GM12872 (cell line): ENCODE data around the gene CDC42BPB.

Experiments used
- CTCF ChIP-seq: IDR thresholded peaks from 3 replicates; pipeline ENCODE4 v1.5.1; 2011; ENCODE audit warnings: low read depth, mild to moderate bottlenecking, low read length, moderate library complexity; ENCODE audit not compliant: insufficient read depth

Gene CDC42BPB

GRCh38 chr14:102926104-102926503 is 131.2 kb downstream of the CDC42BPB start:
- TF ChIP-seq CTCF = no peak

DNA sequence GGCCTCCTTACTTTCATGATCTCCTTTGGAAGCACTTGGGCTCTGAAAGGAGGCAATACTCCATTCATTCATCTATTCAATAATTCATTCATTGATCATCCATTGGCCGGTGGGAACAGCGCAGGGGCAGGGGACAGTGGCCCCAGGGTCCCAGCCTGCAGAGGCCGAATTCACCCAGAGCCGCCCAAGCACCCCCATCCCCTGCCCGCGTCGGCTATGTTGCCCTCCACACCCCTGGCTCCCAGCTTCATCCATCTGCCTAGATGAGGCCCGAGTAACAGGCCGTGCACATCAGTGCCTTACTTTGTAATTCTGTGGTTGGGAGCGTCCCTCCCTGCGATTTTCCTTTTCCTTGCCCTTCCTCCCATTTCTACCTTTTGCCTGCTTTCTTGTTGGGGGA is 131.7 kb downstream of the CDC42BPB start:
- TF ChIP-seq CTCF = no peak

DNA sequence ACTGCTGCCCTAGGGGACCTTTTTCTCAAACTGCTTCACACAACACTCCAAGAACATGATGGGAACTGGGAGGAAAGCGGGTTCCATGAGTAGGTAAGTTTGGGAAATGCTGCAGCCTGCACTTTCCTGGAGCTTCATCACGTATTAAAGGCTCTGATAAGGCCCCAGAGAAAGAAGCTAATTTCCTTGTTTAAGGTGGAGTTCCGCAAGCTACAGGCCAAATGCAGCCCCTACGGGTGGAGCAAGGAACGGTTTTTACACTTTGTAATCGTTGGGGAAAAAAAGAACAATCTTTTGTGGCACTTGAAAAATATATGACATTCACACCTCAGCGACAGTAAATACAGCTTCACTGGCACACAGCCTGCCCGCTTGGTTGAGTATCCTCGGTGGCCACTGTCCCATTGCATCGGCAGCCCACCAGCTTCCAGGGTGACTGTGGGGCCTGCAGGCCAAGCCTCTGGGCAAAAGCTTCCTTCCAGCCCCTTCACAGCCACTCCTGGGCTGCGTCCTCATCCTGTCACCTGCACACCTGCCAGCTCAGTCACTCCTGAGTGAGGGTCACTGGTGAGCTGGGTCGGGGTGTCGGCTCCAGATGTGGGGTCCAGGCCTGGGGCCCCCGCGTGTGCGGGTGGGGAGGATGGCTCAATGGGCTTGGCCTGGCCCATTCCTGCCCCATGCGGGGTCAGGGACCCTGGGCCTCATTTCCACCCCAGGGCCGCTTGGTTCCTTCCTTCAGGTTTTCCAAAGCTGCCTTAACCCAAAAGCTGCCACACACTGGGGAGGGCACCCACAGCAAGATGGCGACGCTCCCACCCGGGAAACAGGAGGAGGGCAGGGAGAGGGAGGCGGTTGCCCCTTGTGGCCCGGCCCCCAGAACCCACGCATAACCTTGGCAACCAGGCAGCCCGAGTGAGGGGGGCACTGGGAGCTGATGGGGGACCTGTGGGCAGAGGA is 132.4 kb downstream of the CDC42BPB start:
- no peak for TF ChIP-seq CTCF

GRCh38 chr14:102923925-102924486 is 133.3 kb downstream of the CDC42BPB start:
- no peak for TF ChIP-seq CTCF

DNA sequence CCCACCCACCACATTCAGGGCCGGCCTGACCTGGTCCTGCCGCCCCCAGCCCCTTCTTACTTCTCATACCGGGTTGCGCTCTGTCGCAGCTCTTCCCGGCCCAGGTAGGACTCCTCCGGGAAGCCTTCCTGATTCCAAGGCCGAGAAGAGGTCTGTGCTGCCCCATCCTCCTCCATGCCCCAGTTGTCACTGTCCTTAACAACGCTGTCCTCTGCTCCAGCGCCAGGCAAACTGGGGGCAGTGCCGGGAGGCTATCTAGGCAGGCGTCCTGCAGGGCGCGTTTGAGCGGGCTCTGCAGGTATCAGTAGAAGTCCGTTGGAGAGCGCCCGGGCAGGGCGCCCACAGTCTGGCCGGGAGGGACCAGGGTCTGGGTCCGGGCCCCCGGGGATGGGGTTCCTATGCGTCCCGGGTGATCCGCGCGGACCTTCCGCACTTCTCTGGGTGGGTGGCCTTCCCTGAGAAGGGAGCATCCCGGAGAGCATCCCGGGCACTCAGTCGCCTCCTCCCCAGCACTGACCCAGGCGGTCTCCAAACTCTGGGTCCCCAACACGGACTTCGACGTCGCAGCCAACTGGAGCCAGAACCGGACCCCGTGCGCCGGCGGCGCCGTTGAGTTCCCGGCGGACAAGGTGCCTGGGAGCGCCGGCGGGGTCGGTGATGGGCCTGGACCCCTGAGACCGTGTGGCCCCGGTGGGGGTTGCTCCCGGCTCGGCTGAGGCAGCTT is 134.0 kb downstream of the CDC42BPB start:
- no peak for TF ChIP-seq CTCF

DNA sequence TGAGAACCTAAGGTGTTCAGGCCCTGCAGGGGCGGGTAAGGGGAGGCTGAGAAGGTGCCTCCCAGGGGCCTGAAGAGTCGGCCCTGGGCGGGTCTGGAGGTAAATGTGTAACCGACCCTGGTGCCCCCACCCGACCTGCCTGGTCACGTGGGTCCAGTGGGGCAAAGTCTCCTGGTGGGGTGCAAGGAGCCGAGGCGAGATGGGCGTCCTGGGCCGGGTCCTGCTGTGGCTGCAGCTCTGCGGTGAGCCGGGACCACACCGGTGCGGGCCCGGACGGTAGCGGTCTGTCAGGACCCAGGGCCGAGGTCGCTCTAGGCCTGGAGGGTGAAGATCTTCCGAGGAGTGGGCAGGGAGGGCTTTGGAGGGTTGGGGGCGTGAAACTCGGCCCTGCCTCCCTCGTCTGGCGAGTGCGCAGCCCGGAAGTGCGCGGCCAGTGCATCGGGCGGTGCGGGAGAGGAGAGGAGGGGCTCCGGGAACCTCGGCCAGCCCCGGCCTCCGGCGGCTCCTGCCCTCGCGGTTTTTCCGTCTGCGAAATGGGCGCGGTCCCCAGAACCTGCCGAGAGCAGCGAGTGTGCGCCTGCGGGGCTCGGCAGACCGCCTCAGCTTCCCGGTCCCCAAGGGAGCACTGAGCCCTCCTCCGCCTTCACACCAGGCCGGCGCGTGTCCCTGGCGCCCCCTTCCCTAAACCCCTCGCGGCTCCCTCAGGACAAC is 134.7 kb downstream of the CDC42BPB start, which contains the start of gene AMN:
Gene AMN, plus strand, starts transcription at position 174 of the 711 bp plus-strand sequence. Its CDS starts 26 bp downstream, at position 200.
- no peak for TF ChIP-seq CTCF

DNA sequence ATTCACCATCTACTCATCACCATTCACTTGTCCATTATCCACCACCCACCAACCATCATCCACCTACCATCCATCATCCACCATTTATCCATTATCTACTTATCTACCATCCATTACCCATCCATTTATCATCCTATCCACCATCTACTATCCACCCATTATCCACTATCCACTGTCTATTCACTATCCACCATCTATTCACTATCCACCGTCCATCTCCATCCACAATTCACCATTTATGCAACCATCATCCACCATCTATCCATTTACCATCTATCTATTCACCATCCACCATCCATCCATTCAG is 136.4 kb downstream of the CDC42BPB start:
- TF ChIP-seq CTCF = no peak
